ENCODE results near the gene UTP25.
A peak's percentile ranks its signal among the peaks of the same experiment; 100 is the strongest.
"Not testable (repeated sequence)": the region's sequence is repeated elsewhere in the genome, so short reads cannot be mapped to it uniquely, and the experiment has no call there.

UTP25 gene

DNA sequence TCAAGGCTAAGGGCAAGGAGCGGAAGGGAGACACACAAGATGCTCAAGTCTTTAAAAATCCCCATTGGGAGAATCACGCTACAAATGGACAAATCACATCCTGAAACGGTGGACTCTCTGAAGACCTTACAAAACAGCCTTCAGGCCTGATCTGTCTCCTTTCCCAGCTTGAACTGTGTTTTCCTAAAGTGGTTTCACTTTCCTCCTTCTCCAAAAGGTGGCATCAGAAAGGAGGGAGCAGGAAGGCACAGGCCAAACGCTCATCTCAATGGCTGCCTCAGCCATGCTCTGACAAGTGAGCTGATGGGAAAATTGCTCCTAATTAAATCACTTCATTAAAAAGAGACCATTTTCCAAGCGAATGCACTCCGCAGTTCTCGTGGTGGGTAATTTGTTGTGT is 47.7 kb downstream of the UTP25 start:
- DNase-seq: no peak

DNA sequence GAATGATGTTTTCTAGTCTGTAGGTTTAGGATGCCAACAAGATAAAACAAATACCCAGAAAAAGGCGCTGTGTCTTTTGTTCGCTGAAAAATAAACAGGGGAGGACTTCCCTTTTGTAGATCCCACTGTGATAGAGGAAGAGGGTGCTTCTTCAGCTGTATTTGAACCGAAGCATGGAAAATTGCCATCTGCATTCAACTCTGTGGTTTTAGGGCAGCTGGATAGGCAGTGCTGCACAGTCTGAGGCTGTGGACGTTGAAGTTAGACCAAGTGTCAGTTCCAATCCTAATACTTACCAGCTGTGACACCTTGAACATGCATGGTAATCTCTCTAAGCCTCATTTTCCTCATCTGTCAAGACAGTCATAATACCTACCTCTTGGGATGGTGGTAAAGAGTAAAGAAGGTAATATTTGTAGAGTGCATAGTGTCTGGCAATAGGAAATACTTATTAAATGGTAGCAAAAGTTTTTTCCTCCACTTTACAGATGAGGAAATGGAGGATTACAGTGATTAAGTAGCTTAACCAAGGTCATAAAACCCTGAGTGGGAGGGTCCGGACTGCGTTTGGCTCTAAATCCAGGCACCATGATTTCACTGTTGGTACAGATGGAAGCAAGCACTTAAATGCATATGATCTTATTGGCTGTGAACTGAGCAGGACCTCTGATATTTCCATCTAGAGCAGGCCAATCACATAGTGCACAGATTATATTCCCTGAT is 48.5 kb downstream of the UTP25 start:
- DNase-seq: no peak

DNA sequence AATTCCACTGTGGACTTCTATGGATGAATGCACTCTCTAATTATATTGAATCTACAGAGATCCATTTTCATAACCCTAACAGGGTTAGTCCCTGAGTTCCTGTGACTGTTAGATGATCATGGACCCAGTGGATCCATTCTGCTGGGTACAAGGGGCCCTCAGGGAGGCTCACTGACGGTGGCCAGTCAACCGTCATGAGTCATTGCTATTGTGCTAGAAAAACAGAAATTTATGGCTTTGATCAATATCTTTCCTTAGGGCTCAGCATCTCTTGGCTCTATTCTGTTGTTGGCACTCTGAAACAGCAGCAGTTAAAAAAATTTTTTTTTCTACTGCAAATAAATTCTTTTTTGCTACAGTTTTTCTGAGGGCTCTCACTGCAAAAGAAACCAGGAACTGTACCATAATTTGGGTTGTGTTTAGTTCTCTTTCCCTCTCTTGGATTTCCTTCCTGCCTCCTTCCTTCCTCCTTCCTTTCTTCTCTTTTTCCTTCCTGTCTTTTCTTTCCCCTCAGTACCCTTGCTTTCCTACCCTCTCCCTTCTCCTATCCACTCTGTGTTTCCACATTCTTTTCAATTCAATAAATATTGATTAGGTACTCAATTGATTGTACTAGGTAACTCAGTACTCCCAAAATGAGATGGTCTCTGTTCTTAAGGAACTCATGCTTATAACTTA is 49.5 kb downstream of the UTP25 start:
- no peak for DNase-seq

DNA sequence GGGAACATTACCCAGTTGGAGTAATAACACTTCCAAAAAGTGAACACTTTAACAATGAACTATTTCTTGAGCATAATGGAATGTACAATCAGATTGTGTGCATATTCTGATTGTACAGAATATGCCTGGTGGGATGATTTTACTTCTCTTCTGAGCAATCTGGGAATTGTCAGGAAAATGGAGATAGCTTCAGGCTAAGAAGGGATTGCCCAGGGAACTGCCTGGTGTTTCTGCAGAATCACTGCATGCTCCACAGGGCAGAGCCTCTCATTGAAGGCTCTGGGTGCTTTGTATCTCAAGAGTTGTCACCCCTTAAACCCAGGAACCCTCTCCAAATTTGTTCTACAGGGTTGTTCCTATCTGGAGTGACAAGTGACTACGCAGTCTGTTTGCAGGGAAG is 51.2 kb downstream of the UTP25 start:
- no peak for DNase-seq

DNA sequence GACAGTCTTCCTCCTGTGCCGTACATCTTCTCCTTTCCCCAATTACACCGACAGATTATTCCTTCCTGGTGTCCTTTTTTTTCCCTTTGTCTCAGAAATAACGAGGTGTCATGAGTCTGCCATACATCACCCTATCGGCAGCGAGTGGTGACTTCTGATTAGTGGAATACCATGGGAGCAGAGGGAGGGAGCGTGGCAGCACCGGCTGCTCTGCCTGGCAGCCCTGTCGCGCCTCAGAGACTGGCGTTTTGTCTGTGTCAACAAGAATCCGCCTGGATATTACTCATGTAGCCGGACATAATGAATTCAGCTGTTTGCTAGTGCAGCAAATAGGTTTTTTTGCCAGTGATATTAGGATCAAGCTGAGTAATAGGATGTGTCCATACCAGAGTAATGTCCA is 51.8 kb downstream of the UTP25 start:
- DNase-seq: no peak

DNA sequence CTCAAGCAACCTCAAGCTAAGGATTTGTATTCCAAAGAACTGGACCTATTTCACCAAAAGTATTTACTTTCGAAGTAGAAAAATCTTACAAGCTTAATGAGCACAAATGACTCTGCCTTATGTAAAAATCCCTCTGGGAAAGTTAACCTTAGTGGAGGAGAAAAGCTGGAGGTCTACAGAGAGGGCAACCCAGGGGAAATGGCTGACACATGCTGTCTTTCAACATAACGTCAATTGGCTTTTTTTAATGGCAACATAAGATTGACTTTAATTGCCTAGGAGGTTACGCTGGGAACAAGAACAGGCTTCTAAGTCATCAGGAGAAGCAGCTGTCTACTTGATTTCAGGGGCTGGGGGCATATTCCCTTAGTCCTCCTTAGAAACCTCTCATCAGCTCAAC is 52.3 kb downstream of the UTP25 start:
- DNase-seq: no peak

DNA sequence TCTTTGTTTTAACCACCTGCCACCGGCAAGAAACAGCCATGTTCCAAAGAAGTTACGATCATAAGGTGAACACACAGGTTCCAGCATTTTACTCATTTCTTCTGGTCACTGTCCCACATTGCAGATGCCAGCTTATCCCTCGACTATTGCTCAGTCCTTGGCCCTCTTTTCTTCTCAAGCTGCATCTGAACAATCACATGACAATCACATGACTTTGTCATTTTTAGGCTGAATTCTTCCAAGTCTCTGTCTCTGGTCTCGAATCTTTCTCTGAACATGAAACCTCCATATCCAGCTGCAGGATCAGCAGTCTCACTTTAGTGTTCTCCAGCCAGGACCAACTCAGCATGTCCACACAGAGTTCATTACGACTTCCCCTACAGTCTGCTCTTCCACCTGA is 53.8 kb downstream of the UTP25 start:
- DNase-seq: no peak

DNA sequence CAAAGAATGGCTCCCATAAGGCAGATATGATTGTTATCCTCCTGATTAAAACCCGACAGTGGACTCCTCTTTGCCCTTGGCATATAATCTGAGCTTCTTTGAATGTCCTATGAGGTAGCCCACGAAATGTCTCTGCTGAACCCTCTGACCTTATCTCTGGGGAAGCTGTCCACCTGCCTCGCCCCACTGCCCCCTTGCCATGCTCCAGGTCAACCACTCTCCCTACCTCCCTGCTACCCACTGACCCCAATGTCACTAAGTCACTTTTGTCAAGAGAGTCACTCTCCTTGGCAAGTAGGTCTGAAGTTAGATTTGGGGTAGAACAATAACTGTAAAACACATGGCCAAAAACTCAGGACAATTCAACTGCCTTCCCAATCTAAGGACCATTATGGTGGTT is 54.5 kb downstream of the UTP25 start:
- DNase-seq: no peak

DNA sequence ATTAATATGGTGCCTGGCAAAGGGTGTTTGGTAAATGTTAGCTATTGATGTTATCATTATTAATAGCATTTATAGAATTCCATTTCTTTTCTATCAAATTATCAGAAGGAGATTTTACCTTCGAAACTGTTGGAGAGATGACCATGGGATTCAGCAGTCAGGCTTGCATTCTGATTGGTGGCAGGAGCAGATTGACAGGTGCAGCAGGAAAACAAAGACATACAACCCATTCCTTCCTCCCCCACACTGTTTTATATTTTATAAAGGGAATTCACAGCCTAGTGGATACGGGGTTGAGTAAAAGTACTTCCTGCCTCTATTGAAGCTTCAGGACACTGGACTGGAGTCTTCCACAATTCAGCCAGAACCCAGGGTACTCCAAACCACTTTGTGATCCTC is 55.2 kb downstream of the UTP25 start:
- DNase-seq: no peak

DNA sequence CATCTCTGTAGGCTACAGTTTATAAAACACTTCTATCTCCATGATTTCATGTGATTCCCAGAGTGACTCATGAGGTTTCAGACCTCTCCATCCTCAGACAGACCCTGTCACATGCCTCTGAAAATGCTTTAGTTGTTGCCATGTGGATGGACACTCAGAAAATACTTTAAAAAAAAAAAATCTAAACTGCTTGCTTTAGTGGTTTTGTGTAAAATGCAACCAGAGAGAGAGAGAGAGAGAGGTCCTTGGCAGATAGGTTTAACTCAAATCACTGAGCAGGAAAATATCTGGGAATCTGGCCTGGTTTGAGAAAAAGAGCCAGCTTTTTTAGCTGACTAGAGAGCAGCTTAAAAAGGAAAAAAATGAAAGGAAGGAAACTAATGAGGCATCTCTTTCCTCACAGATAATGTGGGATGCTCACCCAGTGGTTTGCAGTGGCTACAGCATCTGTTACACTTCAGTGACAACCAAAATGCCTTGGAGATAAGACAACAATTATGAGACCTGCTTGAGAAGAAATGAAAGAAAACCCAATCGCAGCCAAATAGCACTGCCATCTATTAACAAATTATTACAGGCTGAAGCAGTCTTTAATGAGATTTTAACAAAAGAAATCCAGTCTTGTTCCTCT is 55.7 kb downstream of the UTP25 start:
- peak; percentile 27 for DNase-seq

DNA sequence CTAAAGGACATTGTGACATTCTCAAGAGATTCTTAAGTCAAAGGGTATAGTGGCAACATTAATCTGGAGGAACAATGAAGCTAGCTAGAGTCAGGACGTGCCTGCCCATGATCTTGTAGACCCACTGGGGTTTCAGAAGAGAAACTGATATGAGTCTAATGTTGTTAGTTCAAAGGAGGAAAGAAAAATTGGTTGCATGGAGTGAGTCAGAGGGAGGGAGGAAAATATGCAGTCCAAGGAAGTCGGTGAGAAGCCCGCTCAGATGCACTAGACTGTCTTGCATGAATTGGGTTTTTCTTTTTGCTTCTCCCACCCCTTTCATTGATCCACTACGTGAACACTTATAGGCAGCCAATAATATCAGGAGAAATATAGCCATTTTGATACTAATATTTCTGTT is 56.5 kb downstream of the UTP25 start:
- peak; percentile 13 for DNase-seq

DNA sequence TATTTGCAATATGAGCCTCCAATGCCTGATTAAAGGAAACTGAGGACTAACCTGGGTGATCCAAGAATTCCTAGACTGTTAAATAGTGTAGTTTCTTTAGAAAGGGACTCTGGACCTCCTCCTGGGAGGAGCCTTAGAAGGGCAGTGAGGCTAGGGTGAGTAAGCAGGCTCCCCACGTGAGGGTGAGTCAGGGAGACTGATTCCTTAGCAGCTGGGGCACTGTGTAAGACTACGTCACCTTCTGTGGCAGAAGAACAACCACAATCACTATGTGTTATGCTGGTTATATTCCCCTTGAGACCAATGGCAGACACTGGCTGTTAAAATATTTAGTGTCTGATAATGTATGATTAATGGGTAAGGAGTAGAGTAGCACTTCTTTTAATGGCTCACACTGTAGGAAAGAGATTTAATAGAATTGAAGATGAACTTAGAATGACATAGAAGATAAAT is 56.9 kb downstream of the UTP25 start:
- peak; percentile 91 for DNase-seq

DNA sequence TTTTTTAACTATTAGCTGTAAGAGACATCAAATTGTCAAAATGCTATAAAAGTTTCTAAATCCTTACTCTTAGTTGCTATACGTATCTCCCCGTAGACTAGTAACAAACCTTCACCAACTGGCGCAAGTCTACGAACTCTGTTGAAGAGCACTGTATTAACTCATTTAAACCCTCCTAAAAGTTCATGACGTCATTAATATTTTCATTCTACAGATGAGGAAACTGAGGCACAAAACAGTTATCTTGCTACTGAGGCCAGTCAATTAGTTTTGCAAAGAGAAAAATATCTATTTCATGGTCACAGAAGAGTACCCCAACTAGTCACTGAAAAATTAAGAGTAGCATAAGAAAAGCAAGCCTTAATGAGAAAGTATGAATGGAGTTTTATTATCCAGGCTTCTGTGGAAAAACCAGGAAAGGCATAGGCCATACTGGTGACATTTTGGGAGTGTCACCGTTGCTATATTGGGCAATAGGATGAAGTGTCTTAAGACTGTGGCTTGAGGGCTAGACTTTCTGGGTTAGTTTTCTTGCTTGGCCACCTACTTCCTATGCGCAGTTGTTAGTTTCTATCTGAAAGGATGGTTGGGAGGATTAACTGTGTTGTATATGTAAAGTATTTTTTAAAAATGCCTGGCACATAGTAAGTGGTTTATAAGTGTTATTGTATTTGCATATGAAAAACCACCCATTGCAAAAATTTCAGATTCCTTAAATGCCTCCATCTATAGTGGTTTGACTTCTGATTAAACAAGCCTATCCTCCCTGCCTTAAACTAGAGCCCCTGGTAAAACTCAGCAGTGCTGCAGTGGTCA is 57.8 kb downstream of the UTP25 start:
- peak; percentile 35 for DNase-seq

DNA sequence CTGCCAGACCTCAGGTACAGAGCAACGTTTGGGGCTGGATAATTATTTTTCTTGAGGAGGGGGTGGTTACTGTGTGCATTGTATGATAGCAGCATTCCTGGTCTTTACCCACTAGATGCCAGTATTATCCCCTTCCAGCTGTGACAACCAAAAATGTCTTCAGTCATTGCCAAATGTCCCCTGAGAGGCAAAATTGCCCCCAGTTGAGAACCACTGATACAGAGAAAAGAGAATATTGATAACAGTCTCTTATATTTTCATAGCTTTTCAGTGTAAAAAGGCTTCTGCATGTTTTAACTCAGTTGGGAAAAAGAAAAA is 58.4 kb downstream of the UTP25 start:
- DNase-seq: no peak

DNA sequence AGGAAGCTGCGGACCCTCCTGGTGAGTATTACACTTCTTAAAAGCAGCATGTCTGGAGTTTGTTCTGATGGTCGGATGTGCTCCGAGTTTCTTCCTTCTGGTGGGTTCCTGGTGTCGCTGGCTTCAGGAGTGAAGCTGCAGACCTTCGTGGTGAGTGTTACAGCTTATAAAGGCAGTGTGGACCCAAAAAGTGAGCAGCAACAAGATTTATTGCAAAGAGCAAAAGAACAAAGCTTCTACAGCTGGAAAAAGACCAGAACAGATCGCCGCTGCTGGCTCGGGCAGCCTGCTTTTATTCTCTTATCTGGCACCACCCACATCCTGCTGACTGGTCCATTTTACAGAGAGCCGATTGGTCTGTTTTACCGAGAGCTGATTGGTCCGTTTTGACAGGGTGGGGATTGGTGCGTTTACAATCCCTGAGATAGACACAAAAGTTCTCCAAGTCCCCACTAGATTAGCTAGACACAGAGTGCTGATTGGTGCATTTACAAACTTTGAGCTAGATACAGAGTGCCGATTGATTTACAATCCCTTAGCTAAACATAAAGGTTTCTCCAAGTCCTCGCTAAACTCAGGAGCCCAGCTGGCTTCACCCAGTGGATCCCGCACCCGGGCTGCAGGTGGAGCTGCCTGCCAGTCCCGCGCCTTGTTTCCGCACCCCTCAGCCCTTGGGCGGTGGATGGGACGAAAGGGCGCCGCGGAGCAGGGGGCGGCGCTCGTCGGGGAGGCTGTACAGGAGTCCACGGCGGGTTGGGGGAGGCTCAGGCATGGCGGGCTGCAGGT is 60.7 kb downstream of the UTP25 start:
- DNase-seq: not testable (repeated sequence)

DNA sequence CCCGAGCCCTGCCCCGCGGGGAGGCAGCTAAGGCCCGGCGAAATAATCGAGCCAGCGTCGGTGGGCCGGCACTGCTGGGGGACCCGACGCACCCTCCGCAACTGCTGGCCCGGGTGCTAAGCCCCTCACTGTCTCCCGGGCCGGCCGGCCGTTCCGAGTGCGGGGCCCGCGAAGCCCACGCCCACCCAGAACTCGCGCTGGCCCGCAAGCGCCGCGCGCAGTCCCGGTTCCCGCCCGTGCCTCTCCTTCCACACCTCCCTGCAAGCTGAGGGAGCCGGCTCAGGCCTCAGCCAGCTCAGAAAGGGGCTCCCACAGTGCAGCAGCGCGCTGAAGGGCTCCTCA is 61.3 kb downstream of the UTP25 start:
- DNase-seq: no peak

DNA sequence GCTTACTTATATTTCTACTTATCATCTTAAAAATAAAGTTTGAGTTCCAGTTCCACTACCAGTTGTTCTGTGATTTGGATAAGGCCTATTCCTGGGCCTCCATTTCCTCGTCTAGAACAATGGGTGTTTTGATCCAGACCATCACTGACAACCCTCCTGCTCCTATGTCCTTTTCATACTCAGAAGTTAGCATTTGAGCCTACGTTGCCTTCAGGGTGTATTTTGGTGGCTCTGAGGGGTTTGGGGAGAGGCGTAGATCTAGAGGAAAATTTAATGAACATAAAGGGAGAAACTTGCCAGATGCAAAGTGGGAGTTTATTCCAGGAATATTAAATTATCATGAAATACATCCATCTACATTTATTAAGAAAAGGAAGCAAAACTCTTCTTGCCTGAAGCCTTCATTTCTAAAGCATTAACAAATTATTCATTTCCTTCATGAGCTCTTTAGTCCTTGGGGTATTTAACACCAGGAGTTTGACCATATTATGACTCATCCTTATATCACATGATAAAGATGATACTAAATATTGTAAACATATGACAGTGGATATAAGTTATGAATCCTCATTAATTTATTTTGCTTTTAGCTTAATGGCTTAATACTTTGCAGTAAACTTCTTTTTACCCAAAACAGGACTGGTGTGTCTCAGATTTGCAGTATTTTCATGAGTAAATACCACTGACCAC is 63.0 kb downstream of the UTP25 start:
- no peak for DNase-seq

DNA sequence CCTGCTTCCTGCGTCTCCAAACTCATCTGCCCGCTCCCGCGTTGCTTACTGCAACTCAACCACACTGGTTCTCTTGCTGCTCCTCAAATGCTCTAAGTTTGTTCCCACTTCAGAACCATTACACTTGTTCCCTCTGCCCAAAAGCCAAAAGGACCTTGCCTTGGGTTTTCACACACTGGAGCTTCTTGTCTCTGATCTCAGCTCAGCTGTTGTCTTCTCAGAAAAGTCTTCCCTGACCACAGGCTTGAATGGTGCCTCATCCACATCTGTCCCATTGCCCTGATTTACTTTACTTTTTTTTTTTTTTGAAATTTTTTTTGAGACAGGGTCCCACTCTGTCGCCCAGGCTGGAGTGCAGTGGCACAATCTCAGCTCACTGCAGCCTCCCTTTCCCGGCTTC is 66.0 kb downstream of the UTP25 start:
- no peak for DNase-seq

DNA sequence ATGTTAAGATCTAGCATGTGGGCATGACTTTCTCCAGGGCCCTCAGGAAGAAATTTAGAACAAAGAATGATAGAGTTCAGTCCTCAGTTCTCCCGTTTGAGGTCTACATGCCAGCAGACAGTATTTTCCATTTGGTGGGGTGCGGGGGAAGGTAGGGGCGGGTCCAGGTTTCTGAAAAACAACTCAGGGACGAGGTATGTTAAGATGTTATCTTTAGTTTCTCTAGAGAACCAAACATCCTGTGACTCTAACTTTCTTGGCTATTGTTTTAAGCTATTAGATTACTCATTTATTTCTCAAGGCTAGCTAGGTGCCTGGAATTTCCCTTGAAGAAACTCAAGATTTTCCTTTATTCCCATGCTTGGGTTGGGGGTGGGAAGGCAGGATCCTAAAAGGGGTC is 67.9 kb downstream of the UTP25 start:
- DNase-seq: no peak

DNA sequence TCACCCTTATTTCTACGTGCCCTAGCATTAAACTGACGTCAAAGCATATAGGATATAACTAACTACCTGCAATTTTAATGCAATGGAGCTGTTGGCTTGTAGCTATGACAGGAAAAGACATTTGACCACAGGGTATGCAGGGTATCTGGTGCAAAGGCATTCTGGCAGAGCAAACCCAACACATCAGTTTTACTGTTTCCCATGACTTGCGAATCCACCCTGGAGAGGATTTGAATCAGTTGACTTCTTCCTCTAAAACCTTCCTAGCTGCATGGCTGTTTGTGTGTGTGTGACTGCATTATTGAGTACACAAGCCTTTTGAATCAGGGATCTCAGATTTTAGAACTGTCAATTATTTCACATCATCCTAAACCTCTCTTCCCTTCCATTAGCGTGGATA is 68.6 kb downstream of the UTP25 start:
- no peak for DNase-seq

DNA sequence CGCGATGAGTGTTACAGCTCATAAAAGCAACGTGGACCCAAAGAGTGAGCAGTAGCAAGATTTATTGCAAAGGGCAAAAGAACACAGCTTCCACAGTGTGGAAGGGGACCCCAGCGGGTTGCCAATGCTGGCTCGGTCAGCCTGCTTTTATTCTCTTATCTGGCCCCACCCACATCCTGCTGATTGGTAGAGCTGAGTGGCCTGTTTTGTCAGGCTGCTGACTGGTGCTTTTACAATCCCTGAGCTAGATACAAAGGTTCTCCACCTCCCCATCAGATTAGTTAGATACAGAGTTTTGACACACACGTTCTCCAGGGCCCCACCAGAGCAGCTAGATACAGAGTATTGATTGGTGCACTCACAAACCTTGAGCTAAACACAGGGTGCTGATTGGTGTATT is 70.5 kb downstream of the UTP25 start:
- not testable (repeated sequence) for DNase-seq

DNA sequence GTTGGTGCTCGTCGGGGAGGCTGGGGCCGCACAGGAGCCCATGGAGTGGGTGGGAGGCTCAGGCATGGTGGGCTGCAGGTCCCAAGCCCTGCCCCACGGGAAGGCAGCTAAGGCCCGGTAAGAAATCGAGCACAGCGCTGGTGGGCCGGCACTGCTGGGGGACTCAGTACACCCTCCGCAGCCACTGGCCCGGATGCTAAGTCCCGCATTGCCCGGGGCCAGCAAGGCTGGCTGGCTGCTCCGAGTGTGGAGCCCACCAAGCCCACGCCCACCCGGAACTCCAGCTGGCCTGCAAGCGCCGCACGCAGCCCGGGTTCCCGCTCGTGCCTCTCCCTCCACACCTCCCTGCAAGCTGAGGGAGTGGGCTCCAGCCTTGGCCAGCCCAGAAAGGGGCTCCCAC is 71.1 kb downstream of the UTP25 start:
- not testable (repeated sequence) for DNase-seq
